ENCODE data around the gene NDNF. TPM values are rescaled to one million over a fixed set of nuclear protein-coding genes. Genes with fewer than 3 reads are reported as not detected.

NDNF gene
- total RNA-seq, 1 donor from 2014 or later: 0.34 TPM

DNA sequence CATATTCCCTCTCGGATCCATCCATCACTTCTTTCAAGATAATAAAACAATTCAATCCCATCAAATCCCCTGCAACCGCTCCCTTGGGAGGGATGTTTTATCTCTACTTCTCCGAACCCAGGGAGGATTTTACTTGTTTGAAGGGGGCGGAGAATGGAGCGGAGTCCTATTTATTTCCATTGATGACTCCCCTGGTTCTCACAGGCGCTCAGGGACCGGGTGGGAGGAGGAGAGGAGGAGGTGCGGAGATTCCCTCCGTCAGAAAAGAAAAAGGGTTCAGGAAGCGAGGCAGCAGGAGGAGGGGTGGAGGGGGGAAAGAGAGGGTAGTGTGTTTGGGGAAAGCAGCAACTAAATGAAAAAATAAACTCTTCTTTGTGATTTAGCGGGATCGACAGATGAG is 2.1 kb downstream of the NDNF start:
- Mint-ChIP-seq H3K27ac (ENCODE audit: unreplicated experiment) (no peak overlapping the region), H3K36me3 (ENCODE audit: low read depth, unreplicated experiment) (no peaks in the 10 kb centered on the region), H3K4me3 (ENCODE audit: unreplicated experiment) (peak overlapping the region; percentile 81), H3K27me3 (ENCODE audit: low read depth, unreplicated experiment) (peaks cover 37% of the 10 kb centered on the region), H3K4me1 (ENCODE audit: low read depth, unreplicated experiment) (no peaks in the 10 kb centered on the region), H3K9me3 (ENCODE audit: unreplicated experiment) (no peaks in the 10 kb centered on the region)
- Histone ChIP-seq H3K9me3 (ENCODE audit: insufficient read depth, low read depth, low read length) (no peaks in the 10 kb centered on the region), H3K4me3 (ENCODE audit: insufficient read depth, low read depth, low read length) (peak overlapping the region; percentile 73), H3K4me2 (ENCODE audit: low read length) (peak overlapping the region; percentile 96), H3K36me3 (ENCODE audit: insufficient read depth, low read length) (no peaks in the 10 kb centered on the region), H3K27ac (ENCODE audit: low read depth, low read length) (no peak overlapping the region), H4K20me1 (ENCODE audit: insufficient read depth, low read length) (no peaks in the 10 kb centered on the region), H3K9ac (ENCODE audit: low read length) (peak overlapping the region; percentile 72), H3K27me3 (ENCODE audit: insufficient read depth, low read length) (peaks cover 19% of the 10 kb centered on the region), H3K79me2 (ENCODE audit: insufficient read depth, low read length) (no peaks in the 10 kb centered on the region), H2AFZ (ENCODE audit: low read depth, low read length) (no peak overlapping the region), H3K4me1 (ENCODE audit: insufficient read depth, low read length) (peaks cover 15% of the 10 kb centered on the region)
- DNase-seq (ENCODE audit: low read depth): no peak
- FAIRE-seq: no peak
- TF ChIP-seq, protein P1, sequence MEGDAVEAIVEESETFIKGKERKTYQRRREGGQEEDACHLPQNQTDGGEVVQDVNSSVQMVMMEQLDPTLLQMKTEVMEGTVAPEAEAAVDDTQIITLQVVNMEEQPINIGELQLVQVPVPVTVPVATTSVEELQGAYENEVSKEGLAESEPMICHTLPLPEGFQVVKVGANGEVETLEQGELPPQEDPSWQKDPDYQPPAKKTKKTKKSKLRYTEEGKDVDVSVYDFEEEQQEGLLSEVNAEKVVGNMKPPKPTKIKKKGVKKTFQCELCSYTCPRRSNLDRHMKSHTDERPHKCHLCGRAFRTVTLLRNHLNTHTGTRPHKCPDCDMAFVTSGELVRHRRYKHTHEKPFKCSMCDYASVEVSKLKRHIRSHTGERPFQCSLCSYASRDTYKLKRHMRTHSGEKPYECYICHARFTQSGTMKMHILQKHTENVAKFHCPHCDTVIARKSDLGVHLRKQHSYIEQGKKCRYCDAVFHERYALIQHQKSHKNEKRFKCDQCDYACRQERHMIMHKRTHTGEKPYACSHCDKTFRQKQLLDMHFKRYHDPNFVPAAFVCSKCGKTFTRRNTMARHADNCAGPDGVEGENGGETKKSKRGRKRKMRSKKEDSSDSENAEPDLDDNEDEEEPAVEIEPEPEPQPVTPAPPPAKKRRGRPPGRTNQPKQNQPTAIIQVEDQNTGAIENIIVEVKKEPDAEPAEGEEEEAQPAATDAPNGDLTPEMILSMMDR (IDR thresholded peaks at IDR 0.05; ENCODE audit: insufficient read depth, low read depth, low read length): no peak
- no peak for TF ChIP-seq EZH2 (IDR thresholded peaks at IDR 0.05; ENCODE audit: insufficient read depth, low read length)

DNA sequence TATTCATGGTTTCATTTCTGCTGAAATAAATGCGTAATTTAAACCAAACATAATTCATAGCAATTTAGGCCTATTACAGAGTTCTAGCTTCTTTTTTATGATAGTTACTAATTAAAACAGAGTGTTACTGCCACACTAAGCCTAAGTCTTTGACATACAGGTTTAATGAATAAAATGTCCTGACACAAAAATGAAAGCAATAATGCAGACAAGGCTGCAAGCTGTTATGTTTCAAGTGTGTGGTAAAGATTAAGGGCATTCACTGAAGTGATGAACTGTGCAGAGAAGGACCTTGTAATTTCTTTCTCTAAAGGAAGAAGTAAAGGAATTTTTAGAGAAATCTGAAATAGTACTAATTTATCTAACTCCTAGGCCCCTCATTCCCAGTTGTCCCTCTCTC is 2.9 kb downstream of the NDNF start:
- Histone ChIP-seq H3K4me3 (ENCODE audit: insufficient read depth, low read depth, low read length) (no peak overlapping the region), H3K79me2 (ENCODE audit: insufficient read depth, low read length) (no peaks in the 10 kb centered on the region), H3K27ac (ENCODE audit: low read depth, low read length) (no peak overlapping the region), H2AFZ (ENCODE audit: low read depth, low read length) (no peak overlapping the region), H3K9ac (ENCODE audit: low read length) (no peak overlapping the region), H3K9me3 (ENCODE audit: insufficient read depth, low read depth, low read length) (no peaks in the 10 kb centered on the region), H3K4me1 (ENCODE audit: insufficient read depth, low read length) (peaks cover 15% of the 10 kb centered on the region), H3K27me3 (ENCODE audit: insufficient read depth, low read length) (peaks cover 19% of the 10 kb centered on the region), H4K20me1 (ENCODE audit: insufficient read depth, low read length) (no peaks in the 10 kb centered on the region), H3K4me2 (ENCODE audit: low read length) (no peak overlapping the region), H3K36me3 (ENCODE audit: insufficient read depth, low read length) (no peaks in the 10 kb centered on the region)
- Mint-ChIP-seq H3K4me3 (ENCODE audit: unreplicated experiment) (no peak overlapping the region), H3K27ac (ENCODE audit: unreplicated experiment) (no peak overlapping the region), H3K9me3 (ENCODE audit: unreplicated experiment) (no peaks in the 10 kb centered on the region), H3K4me1 (ENCODE audit: low read depth, unreplicated experiment) (no peaks in the 10 kb centered on the region), H3K36me3 (ENCODE audit: low read depth, unreplicated experiment) (no peaks in the 10 kb centered on the region), H3K27me3 (ENCODE audit: low read depth, unreplicated experiment) (peaks cover 34% of the 10 kb centered on the region)
- DNase-seq (ENCODE audit: low read depth) (no peak), FAIRE-seq (no peak)
- no peak for TF ChIP-seq EZH2 (IDR thresholded peaks at IDR 0.05; ENCODE audit: insufficient read depth, low read length)
- TF ChIP-seq, protein P1 (IDR thresholded peaks at IDR 0.05; ENCODE audit: insufficient read depth, low read depth, low read length): no peak

DNA sequence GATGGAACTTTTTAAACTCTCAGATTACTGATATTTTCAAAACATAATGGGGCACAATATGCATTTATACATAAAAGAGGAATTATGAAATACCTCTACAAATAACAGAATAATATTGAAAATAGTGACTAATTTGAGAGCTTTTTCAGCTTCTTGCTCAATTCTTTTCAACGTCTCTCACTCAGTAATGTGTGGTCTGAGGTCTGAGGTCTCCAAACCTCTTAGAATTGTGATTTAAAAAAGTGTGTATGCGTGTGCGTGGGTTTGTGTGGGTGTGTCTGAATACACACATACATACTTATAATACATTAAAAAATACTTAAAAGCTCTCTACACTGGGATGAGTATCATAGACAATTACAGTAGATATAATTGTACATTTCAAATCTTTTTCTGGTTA is 7.9 kb downstream of the NDNF start:
- Histone ChIP-seq H3K9ac (ENCODE audit: low read length) (no peak overlapping the region), H3K27ac (ENCODE audit: low read depth, low read length) (no peak overlapping the region), H4K20me1 (ENCODE audit: insufficient read depth, low read length) (no peaks in the 10 kb centered on the region), H3K9me3 (ENCODE audit: insufficient read depth, low read depth, low read length) (no peaks in the 10 kb centered on the region), H3K27me3 (ENCODE audit: insufficient read depth, low read length) (no peaks in the 10 kb centered on the region), H3K79me2 (ENCODE audit: insufficient read depth, low read length) (no peaks in the 10 kb centered on the region), H3K36me3 (ENCODE audit: insufficient read depth, low read length) (no peaks in the 10 kb centered on the region), H3K4me2 (ENCODE audit: low read length) (no peak overlapping the region), H3K4me1 (ENCODE audit: insufficient read depth, low read length) (no peaks in the 10 kb centered on the region), H3K4me3 (ENCODE audit: insufficient read depth, low read depth, low read length) (no peak overlapping the region), H2AFZ (ENCODE audit: low read depth, low read length) (no peak overlapping the region)
- TF ChIP-seq, protein P1 (IDR thresholded peaks at IDR 0.05; ENCODE audit: insufficient read depth, low read depth, low read length): no peak
- no peak for TF ChIP-seq EZH2 (IDR thresholded peaks at IDR 0.05; ENCODE audit: insufficient read depth, low read length)
- Mint-ChIP-seq H3K36me3 (ENCODE audit: low read depth, unreplicated experiment) (no peaks in the 10 kb centered on the region), H3K27ac (ENCODE audit: unreplicated experiment) (no peak overlapping the region), H3K4me1 (ENCODE audit: low read depth, unreplicated experiment) (no peaks in the 10 kb centered on the region), H3K27me3 (ENCODE audit: low read depth, unreplicated experiment) (no peaks in the 10 kb centered on the region), H3K9me3 (ENCODE audit: unreplicated experiment) (no peaks in the 10 kb centered on the region), H3K4me3 (ENCODE audit: unreplicated experiment) (no peak overlapping the region)
- no peak for FAIRE-seq
- no peak for DNase-seq (ENCODE audit: low read depth)
